ENCODE data around the gene TBC1D10B.
"Not testable (repeated sequence)": the region's sequence is repeated elsewhere in the genome, so short reads cannot be mapped to it uniquely, and the experiment has no call there.

Gene TBC1D10B

GRCh38 chr16:30337964-30338357 lies 32.3 kb downstream of the TBC1D10B start:
- DNase-seq (ENCODE audit: extremely low read depth in 1 of 2, low read depth in 1 of 2), result not testable (repeated sequence)

DNA sequence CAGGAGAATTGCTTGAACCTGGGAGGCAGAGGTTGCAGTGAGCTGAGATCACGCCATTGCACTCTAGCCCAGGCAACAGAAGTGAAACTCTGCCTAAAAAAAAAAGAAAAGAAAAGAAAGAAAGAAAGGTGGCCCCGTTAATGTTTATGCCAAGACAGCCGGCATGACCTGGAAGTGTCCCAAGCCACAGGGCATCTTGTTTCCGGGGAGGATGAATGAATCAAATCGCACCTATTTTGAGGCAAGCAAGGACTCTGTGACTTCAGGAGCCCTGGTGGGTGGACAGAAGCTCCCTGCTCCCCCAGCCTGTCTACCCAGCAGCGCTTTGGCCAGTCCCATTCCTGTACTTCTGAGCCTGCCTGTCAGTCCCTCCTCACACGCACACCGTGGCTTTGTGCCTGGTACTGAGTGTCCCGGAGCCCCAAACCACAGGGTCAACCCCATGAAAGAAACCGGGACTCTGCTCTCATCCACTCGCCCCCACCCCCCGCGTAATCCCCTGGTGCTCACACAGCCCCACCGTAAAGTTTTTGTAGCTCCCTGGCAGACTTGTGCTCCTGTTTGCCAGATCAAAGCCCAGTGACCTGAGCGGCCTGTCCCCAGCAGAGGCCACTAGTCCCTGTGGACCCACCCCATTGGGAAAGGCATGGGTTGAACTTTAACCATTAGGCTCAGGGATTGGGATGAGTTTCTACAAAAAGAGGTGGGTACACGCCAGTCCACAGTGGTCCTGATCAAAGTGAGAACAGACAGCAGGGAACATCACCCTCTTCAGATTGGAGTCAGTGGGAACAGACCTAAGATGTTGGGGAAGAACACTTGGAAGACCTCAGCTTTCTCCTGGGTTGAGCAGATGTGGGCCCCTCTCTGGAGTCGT lies 34.5 kb downstream of the TBC1D10B start:
- DNase-seq (ENCODE audit: extremely low read depth in 1 of 2, low read depth in 1 of 2), result no peak

GRCh38 chr16:30335028-30335597 lies 35.2 kb downstream of the TBC1D10B start:
- peak; percentile 68 to 77 for DNase-seq (ENCODE audit: extremely low read depth in 1 of 2, low read depth in 1 of 2)

DNA sequence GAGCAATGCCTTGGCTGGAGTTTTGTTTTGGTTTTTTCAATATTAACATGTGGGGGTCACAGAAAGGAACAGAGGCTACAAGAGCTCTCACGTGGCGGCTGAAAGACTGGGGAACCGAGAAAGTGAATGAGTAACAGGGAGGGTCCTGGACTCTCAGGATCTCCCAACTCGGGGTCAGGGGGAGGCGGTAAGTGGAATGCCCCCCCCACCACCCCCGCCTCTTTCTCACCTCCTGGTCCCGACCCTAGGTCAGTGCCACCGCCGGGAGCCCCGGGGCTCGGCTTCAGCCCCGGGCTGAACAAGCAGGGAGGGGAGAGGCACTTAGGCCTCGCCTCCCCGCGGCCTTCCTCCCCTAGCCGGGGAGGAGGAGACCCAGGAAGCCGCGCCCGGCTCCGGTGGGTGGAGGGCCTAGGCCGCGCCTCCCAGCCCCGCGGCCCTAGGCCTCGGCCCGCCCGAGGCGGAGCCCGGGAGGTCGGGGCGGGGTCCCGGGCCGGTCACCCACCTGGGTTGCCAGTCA lies 35.8 kb downstream of the TBC1D10B start:
- peak; percentile 75 to 80 for DNase-seq (ENCODE audit: extremely low read depth in 1 of 2, low read depth in 1 of 2)

DNA sequence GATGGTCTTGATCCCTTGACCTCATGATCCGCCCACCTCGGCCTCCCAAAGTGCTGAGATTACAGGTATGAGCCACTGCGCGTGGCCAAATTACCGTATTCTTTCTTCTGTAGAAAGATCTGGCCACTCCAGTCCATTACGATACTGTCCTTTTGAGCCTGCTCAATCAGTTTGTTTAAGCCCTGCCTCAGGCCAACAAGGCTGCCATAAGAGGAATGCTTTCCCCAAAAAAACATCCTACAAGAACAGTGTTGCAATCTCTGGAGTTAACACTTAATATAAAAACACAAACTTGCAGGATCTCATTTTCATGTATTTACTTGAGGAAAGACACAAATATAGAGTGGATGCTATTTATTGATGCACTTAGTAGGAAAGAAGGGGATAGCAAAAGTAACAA lies 46.1 kb downstream of the TBC1D10B start:
- DNase-seq (ENCODE audit: extremely low read depth in 1 of 2, low read depth in 1 of 2), result not testable (repeated sequence)

- DNase-seq (ENCODE audit: extremely low read depth in 1 of 2, low read depth in 1 of 2), result not testable (repeated sequence)
These were observed 51.6 kb downstream of the TBC1D10B start for GRCh38 chr16:30318647-30319046.

- DNase-seq (ENCODE audit: extremely low read depth in 1 of 2, low read depth in 1 of 2), result not testable (repeated sequence)
These were observed 59.4 kb downstream of the TBC1D10B start for GRCh38 chr16:30310937-30311336.

- not testable (repeated sequence) for DNase-seq (ENCODE audit: extremely low read depth in 1 of 2, low read depth in 1 of 2)
These were observed 61.0 kb downstream of the TBC1D10B start for GRCh38 chr16:30309255-30309654.
